Measurements from ENCODE around the gene COL4A3.
"Not testable (repeated sequence)": the region's sequence is repeated elsewhere in the genome, so short reads cannot be mapped to it uniquely, and the experiment has no call there.

COL4A3 gene

DNA sequence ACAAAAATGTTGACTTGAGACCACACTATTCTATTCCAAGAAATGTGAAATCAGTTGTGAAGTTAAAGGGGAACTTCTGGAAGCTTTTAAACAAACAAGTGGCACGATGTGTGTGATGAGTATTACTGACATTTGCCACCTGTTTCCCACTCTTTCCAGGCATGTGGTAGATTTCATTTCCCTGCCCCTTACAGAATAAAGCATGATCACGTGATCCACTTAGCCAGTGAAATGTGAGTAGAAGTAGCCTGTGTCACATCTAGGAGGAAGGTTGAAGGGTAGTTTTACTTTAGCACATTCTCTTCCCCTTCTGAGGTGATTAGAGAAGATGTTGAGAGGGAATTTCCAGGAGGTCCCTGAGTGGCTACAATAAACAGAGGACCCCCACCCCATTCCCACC, 4.3 kb upstream of the COL4A3 start:
- no peak for DNase-seq

DNA sequence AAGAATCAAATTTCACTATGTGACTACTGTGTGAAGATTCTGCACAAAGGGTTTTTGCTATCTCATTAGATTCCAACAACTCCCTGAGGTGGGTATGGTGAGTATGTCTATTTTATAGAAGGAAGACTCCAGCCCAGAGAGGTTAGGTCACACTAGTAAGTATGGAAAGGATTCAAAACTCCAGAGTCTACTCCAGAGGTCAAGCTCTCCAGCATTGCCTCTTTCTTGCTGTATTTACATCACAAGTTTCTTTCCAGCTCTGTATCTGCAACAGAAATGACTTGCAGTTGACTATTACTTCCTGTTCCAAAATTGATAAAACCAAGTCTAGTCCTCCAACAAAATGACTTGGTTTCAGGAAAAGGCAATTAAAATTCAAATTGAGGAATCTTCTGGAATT, 2.5 kb upstream of the COL4A3 start:
- no peak for DNase-seq

DNA sequence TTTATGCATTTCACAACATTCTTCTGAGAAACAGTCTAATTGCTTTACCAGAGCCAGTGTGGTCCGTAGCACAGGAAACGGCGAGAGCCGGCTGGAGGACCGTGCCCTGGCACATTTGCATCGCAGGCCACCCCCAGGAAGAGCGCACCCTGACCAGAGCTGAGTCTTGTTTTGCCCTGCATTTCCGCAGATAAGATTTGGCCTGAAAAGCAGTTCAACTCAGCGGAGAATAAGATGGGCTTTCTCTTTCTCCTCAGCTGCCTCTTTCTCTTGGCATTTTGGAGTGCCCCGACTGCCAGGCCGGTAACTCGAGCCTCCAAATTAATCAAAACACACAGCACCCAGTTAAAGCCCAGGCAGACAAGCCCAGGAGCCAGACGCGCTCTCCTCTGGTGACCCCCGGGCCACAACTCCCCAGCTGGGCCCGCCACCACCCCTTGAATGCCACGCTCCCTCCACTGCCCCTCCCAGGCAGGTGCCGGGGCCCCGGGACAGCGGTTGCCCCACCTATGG, 883 bp upstream of the COL4A3 start:
- DNase-seq = no peak

DNA sequence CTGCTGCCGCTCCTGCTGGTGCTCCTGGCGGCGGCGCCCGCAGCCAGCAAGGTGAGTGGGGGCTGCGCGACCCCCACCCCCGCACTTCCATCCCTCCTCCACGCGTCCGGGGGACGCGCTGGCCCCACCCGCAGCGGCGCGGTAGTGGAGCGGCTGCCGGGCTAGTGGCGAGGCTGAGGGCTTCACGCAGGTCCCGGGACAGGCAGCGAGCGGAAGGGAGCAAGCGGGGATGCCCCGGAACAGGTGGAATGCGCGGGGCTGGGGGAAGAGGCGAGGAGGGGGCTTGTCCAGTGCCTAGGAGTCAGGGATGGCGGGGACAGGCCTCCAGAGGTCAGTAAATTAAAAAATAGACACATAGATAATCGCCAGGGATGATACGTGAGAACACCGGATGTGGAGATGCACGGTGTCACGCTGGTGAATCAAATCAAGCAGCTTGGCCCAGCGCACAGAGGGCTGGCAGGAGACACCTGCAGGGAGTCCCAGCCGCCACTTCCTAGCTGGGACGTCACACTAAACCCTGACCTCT, 403 bp downstream of the COL4A3 start:
- DNase-seq = peak; percentile 47

DNA sequence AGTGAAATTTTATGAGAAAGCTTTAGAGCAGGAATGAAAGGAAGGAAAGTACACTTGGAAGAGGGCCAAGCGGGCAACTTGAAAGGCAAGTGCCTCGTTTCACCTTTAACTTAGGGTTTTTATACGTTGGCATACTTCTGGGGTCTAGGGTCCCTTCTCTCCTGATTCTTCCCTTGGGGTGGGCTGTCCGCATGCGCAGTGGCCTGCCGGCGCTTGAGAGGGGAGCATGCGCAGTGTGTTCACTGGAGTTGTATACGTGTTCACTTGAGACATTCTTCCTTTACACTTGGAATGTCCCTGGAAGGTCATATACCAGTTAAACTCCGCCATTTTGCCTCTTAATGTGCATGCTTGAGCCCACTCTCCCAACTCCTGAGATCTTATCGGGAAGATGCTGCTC, 7.4 kb downstream of the COL4A3 start:
- DNase-seq = not testable (repeated sequence)

DNA sequence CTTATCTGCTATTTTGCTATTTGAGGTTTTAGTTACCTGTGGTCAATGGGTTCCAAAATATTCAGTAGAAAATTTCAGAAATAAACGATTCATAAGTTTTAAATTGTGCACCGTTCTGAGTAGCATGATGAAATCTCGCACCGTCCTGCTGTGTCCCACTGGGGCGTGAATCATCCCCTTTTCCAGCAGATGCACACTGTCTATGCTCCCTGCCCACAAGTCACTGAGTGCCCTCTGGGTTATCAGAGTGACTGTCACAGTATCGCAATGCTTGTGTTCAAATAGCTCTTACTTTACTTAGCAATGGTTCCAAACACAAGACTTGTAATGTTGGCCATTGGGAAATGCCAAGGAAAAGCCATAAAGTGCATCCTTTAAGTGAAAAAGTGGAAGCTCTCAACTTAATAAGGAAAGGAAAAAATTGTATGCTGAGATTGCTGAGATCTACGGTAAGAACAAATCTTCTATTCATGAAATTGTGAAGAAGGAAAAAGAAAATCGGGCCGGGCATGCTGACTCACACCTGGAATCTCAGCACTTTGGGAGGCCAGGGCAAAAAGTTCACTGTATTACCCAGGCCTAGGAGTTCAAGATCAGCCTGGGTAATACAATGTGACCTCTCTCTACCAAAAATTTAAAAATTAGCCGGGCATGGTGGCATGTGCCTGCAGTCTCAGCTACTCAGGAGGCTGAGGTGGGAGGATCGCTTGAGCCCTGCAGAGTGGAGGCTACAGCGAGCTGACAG, 13.3 kb downstream of the COL4A3 start:
- no peak for DNase-seq

DNA sequence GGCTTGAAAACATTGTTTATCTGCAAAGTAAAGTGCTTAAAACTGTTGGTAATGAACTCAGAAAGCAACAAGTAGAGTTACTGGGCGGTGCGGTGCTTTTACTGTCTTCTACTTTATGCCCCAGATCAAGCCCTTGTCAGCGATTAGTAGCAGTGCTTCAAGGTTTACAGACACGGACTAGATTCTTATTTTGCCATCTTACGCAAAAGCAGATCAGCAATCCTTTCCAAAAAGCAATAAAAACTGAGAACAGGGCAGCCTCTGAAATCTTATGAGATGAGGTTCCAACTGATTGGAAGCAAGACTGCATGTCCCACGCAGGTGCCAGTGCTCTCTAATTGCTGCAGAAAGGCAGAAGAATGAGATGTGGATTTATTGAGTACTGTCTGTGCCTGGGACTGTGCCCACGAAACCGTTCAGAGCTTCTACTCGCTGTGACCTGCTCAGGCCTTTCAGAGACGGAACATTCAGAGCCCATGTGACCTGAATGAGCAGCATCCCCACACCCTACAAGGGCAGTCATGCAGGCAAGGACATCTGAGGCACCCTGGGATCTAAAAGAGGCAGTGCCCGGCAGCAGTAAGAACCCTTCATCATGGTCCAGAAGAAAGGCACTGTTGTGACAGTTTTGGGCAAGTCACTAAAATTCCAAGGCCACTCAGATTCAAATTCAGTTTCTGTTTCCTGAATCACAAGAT, 15.7 kb downstream of the COL4A3 start:
- DNase-seq = no peak

DNA sequence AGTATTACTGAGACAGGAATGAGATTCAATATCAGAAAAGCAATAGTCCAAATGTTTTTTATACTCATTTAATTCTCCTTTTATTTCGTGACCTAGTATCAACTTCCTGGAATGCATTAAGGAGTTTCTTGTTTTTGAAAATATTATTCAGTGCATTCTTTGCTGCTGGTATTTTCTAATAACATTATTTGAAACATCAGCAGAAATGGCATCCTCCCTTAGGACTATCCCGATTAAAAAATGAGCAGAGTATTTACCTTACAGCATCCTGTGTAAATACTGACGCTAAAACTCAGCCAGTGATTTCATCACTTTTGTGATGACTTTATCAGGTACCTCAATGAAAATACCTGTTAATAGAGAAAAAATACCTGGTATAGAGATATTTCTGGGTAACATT, 16.3 kb downstream of the COL4A3 start:
- no peak for DNase-seq

DNA sequence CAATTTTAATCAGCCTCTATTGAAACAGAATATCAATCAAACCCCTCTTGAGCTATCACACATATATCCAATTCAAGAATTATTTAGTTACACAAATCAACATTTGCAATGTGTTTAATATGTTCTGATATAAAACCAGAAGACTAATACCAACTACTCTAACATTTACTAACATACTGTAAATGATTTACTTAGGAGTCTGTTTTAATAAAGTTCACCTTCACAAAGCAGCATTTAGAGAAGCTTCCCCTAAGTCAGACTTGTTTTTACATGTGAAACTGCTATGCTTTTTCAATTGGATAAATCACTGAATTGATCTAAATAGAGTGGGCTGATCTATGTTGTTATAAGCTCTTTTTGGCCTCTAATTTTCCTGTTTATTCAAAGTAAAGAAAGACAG, 18.3 kb downstream of the COL4A3 start:
- no peak for DNase-seq

DNA sequence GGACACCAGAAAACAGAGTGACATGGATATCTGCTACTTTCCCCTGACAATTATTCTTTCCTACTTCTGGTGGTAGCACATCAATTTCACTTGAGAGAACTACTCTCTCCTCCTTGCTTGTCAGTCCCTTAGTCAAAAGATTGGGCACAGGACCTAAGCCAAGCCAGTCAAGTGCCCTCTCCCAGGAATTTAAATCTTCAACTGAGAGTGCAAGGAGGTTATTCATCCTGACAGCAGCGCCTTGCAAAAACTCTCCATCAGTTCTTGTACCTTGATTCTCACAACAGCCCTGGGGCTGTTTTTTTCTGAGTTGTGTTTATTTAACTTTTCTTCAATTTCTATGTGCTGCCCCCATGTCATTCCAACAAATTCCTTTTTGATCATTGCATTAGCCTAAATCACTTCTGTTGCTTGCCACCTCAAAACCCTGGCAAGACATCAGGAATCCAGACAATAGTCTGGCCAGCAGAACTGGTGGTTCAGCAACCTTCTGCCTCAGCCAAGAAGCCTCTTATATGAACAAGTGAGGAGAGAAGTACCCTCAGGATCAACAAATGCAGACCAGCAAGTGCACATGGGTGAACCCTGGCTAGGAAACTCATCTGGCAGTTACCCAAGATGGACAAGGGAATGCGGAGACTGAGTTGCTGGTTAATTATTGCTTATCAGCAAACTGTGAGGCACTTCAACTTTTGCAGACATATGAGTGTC, 19.4 kb downstream of the COL4A3 start:
- DNase-seq = no peak

DNA sequence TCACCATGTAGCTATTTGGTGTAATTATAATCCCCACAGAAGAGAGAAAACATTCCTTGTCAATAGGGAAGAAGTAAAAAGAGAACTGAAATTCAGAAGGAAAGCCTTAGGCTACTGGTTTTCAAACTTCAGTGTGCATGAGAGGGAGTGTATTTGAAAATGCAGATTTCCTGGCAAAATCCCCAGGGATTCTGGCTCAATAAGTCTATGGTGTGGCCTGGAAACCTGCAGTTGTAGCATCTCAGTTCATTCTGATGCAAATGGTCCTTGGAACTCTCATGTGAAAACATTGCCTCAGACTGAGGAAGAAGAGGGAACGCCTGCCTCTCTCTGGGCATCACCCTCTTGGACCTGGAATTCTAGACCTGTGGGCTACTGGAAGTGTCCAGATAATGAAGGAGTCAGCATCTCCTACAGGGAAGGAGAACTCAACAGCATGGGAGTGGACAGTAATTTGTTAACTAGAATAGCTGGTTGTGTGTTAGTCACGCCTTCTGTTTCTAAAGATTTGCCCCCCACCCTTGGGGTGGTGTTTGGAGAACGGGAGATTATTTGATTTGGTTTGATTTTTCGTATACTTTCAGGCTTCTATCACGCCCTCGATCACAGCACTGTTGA, 21.3 kb downstream of the COL4A3 start:
- no peak for DNase-seq

DNA sequence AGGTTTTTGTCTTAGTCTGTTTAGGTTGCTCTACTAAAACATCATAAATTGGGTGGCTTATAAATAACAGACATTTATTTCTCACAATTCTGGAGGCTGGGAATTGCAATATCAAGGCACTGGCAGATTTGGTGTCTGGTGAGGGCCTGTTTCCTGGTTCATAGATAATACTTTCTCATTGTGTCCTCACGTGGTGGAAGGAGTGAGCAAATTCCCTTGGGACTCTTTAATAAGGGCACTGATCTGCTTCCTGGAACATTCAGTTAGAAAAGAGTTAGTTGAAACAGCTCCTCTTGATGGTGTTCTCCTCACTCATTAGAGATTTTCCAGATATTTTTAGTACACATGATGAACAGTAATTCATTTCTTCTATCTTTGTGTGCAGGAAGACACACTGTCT, 22.3 kb downstream of the COL4A3 start:
- DNase-seq = no peak

DNA sequence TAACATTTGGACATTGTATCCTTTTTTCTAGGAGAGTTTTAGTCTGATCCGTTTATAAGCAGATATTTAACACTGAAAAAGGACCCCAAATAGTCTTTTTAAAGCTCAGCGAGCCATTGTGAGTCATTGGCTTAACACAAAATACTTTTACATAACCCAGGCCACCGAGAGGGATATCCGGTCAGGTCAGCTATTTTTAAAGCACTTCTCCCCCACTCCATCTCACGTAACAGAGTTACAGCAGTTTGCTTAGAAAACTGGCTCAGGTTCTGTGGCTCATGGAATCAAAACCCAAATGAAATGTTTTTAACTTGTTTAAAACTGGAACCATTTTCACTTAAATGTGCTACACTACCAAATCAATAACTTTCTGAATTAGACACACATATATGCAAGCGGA, 23.9 kb downstream of the COL4A3 start:
- no peak for DNase-seq

DNA sequence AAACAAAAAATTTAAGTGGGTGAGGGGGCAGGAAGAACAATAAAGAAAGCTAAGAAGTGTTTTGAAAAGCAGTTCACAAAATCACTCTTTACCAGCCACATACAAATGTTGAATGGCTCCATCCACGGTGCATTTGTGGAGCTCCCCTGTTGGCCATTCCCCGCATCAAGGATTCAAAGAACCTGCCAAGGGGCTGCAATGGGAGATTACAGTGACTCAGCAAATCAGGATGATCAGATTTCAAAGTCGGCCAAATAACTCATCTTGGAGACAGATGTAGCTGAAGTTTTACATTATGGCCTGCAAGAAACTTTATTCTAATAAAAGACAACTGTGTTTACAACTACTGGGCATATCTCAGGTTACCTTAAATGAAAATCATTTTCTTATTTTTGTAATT, 26.9 kb downstream of the COL4A3 start:
- no peak for DNase-seq

DNA sequence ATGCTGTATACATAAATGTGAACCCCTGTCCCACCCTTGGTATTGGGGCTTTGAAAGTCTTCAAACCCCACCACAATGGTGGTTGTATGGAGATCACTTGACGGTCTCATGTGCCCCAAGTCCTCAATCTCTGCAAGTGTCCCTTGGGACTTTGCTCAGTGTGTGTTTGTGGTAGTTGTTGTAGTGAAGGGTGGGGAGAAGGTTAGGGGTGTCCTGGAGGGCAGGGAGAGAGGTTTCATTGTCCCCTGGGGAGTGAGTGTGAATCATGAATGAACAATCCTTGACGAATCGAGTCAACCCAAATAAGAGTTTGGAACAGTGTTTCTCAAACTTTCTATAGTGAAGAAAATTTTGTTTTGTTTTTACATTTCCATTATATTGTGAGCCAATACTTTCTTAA, 28.1 kb downstream of the COL4A3 start:
- no peak for DNase-seq

DNA sequence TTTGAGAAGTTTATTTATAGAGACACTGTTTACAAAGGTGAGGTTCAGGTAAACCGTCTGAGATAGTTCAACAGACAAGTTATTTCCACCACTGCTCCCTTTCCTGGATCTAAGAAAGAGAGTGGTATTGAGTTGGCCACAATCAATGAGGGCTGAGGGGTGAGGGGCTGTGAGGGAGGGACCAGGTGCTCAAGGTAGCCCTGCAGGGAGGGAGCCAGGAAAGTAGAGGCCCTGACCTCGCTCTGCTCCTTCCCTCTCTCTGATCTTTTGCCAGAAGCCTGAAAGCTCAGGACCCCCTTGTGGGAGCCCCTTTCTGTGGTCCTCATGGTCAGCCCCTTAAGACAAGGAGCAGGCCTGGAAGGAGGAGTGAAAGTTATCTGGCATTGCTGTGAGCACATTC, 29.8 kb downstream of the COL4A3 start:
- DNase-seq = no peak

DNA sequence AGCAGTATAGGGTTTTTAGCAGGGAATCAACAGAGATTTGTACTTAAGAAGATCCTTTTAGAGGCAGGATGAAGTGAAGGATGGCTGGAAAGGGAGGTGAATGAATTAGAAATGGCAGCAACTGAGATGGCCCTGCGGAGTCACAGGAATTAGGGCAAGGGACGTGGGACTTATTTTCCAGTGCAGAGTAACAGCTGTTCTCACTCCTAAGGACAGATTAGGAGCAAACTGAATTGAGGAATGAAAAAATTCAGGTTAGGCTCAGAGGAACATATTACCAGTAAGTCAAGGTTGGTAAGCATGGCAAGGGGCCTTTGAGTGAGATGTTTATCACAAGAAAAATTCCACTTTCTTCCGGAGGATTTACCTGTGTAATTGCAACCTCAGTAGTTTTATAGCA, 34.4 kb downstream of the COL4A3 start:
- DNase-seq = no peak

DNA sequence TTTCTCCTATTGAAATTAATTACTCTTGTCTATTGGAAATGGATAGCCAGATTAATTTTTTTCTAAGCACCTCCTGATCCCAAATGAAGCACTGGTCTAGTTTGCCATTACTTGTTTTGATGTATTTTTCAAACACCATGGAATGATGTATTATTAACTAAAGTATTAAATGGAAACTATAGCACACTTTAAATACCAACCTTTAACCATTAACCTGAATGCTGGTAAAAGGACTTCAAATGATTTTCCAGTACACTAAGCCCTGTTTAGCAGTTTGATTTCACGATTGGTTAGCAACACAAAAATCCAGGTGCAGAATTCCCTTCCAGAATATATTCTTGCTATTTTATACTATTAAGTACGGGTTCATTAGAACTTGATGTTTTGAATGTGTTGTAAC, 37.3 kb downstream of the COL4A3 start:
- no peak for DNase-seq

DNA sequence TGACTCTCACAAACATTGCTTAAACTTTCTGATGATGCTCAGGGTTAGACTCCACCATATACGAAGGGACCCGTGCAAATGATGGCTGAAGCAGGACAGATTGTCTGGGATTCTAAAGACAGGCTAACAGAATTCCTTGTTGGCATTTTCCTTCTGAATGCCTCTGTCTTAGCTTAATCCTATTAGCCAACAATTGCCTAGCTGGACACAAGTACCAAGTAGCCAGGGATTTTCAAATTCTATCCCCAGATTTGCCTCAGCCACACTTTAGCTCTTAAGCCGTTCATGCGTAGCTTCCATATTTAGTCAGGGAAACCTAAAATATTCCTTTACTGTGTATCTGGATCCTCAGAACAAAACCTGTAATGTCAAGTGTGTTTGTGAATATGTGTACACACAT, 40.0 kb downstream of the COL4A3 start:
- no peak for DNase-seq

DNA sequence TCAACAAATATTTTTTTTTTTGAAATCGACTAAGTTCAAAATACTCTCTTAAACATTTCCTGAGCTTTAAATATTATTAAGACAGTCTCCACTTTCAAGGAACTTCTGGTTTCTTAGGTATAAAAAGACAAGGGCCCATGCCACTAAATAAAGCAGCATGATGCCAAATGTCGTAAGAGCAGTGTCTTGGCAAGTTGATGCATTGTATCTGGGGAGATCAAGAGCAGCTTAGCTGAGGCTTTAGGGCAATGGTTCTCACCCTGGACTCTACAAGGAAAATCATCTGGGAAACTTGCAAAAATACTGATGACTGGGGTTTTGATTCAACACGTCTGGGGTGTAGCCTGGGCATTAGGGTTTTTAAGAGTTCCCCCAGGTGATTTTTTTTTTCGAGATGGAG, 41.3 kb downstream of the COL4A3 start:
- no peak for DNase-seq

DNA sequence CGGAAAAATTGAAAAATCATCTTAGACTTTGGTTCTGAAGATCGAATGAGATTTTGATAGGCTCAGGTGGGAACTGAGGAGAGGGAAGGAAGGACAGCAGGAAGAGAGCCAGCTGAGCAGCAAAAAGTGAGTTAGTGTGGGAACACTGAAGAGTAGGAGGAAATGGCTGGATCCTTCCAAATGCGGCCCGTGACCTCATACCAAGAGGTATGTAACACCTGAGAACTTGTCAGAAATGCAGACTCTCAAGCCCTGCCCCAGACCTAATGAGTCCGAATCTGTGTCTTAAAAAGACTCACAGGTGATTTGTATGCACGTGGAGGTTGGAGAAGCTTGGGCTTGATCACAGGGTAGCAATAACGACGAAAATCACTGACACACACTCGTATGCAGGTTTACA, 42.0 kb downstream of the COL4A3 start:
- DNase-seq = no peak

DNA sequence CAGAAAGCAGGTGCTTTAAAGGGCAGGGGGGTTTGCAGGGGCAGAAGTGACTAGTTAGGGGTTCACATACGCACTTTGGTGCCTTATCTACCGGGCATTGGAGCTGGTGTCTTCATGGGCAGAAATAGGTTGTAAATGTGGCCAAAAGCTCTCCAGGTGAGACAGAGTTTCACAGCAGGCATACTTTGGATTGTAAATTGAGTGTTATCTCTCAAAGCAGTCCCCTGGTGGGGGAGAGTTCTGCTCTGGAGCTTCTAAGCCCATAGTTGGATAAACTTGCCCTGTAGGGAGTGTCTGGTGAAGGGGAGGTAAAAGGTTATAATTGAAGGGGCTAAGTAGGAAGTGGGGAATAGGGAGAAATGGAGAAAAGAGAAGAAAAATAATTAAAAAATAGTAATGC, 43.1 kb downstream of the COL4A3 start:
- no peak for DNase-seq

DNA sequence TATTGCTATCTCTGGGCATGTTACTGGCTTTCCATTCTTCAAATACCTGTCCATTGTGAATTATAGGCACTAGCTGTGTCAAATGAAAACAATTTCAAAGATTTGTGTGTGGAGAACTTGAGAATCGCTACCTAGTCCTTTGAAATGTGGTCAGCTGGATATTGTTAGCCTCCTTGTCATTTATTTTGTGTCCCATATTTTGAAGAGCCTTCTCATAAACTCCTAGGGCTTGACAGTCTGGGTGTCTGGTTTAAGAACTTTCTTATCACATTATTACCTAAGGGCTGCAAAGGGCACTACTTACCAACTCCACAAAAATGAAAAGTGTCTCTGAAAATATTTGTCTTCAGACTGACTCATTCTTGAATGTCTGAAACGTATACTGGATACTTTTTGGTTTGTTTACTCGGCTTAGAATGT, 50.2 kb downstream of the COL4A3 start:
- no peak for DNase-seq
